Fibroblast of pulmonary artery (primary cell): ENCODE measurements around the gene SGPL1.

Source experiments
- DNase-seq: peaks from one replicate; pipeline ENCODE4 v3.0.0-alpha.2; 2010; ENCODE audit warnings: low read depth
- H3K4me3 ChIP-seq: replicated peaks from 2 replicates; pipeline ENCODE4 v1.5.1; 2011; ENCODE audit warnings: low read depth, mild to moderate bottlenecking, control low read depth, low read length, moderate library complexity
- CTCF ChIP-seq: IDR thresholded peaks from 2 replicates; pipeline ENCODE4 v1.5.1; 2011; ENCODE audit warnings: mild to moderate bottlenecking, control low read depth, low read length, inconsistent platforms; ENCODE audit errors: missing control alignments

Gene SGPL1

GRCh38 chr10:70832221-70832620, 16.5 kb downstream of the SGPL1 start:
- no peak for DNase-seq

GRCh38 chr10:70832852-70833528, 17.2 kb downstream of the SGPL1 start:
- TF ChIP-seq CTCF: no peak
- H3K4me3 ChIP-seq: no peak overlapping the region
- peak; percentile 93 for DNase-seq

More at GRCh38 chr10:70832221-70832620, 16.5 kb downstream of the SGPL1 start:
- TF ChIP-seq CTCF: no peak
- H3K4me3 ChIP-seq: no peak overlapping the region

- TF ChIP-seq CTCF: no peak
These were observed 17.9 kb downstream of the SGPL1 start for GRCh38 chr10:70833601-70834000.

GRCh38 chr10:70834021-70834420, 18.3 kb downstream of the SGPL1 start:
- H3K4me3 ChIP-seq: no peak overlapping the region
- TF ChIP-seq CTCF: no peak
- DNase-seq: no peak

More at GRCh38 chr10:70833601-70834000, 17.9 kb downstream of the SGPL1 start:
- DNase-seq: no peak
- no peak overlapping the region for H3K4me3 ChIP-seq

- no peak overlapping the region for H3K4me3 ChIP-seq
- TF ChIP-seq CTCF: no peak
- DNase-seq: no peak
These were observed 18.8 kb downstream of the SGPL1 start for GRCh38 chr10:70834441-70835151.

- H3K4me3 ChIP-seq: no peak overlapping the region
- DNase-seq: no peak
- no peak for TF ChIP-seq CTCF
These were observed 20.6 kb downstream of the SGPL1 start for GRCh38 chr10:70836319-70836718.

- DNase-seq: no peak
These were observed 21.9 kb downstream of the SGPL1 start for GRCh38 chr10:70837660-70838059.

More at GRCh38 chr10:70837660-70838059, 21.9 kb downstream of the SGPL1 start:
- H3K4me3 ChIP-seq: no peak overlapping the region
- TF ChIP-seq CTCF: no peak
